ENCODE results near the gene RHEBL1. TPM values are rescaled to one million over a fixed set of nuclear protein-coding genes. Genes with fewer than 3 reads are reported as not detected.

RHEBL1 gene
- total and polyA plus RNA-seq, 2 of the 8 experiments (the other 6 are each of a cell fraction or from before 2014, with no cell fraction given): 7.5 to 9.4 TPM

GRCh38 chr12:49027846-49028555 is 41.8 kb downstream of the RHEBL1 start:
- CTCF ChIA-PET (ENCODE audit: partially characterized antibody): interaction anchor here (0.7 to 4.9 kb wide), 6 partner anchors 10 to 89 kb away, joined by 3 to 43 read pairs (median 4); no protein-coding TSS in a partner anchor
- no peak for TF ChIP-seq CREB1 (IDR thresholded peaks at IDR 0.05)
- TF ChIP-seq SAP30 (IDR thresholded peaks at IDR 0.05; ENCODE audit: insufficient read depth, insufficient replicate concordance, low read length): no peak
- no peak for TF ChIP-seq KDM4A (IDR thresholded peaks at IDR 0.05; ENCODE audit: low read depth, low read length, severe bottlenecking)
- no peak for TF ChIP-seq GTF2F1 (IDR thresholded peaks at IDR 0.05; ENCODE audit: borderline replicate concordance, low read depth, low read length)
- TF ChIP-seq POLR2A (IDR thresholded peaks at IDR 0.05; ENCODE audit: control extremely low read depth in 1 of 2, low read depth in 2 of 2, low read length in 2 of 2): no peak
- no peak for TF ChIP-seq KDM5A (IDR thresholded peaks at IDR 0.05; ENCODE audit: low read length)
- no peak for TF ChIP-seq TEAD4 (IDR thresholded peaks at IDR 0.05; ENCODE audit: low read depth, low read length)
- TF ChIP-seq TAF7 (optimal IDR thresholded peaks at IDR 0.05; ENCODE audit: borderline replicate concordance, low read depth, low read length): no peak
- no peak for TF ChIP-seq BCL11A (IDR thresholded peaks at IDR 0.05; ENCODE audit: low read depth in 2 of 2, low read length in 2 of 2)
- no peak for TF ChIP-seq YY1 (IDR thresholded peaks at IDR 0.05; ENCODE audit: low read depth, low read length)
- TF ChIP-seq CBX5 (IDR thresholded peaks at IDR 0.05; ENCODE audit: low read depth, low read length): no peak
- TF ChIP-seq SRF (IDR thresholded peaks at IDR 0.05; ENCODE audit: low read depth, low read length): no peak
- no peak for TF ChIP-seq CBX8 (IDR thresholded peaks at IDR 0.05; ENCODE audit: borderline replicate concordance, low read depth, low read length)
- no peak for TF ChIP-seq NRF1 (IDR thresholded peaks at IDR 0.05; ENCODE audit: low read depth, low read length)

More at GRCh38 chr12:49027846-49028555, 41.8 kb downstream of the RHEBL1 start:
- Histone ChIP-seq H2AK5ac (ENCODE audit: low read depth, low read length) (no peak overlapping the region), H3K79me1 (ENCODE audit: low read depth, low read length) (no peaks in the 10 kb centered on the region; the same call in 1 of the 2 replicates), H3K56ac (replicated peaks; ENCODE audit: insufficient read length, low read depth, low read length) (no peak overlapping the region), H3K79me2 (ENCODE audit: control insufficient read depth in 1 of 2, insufficient read depth in 2 of 2, low read length in 2 of 2) (no peaks in the 10 kb centered on the region), H3K23ac (ENCODE audit: insufficient read length) (no peak overlapping the region), H3K18ac (ENCODE audit: extremely low read depth, low read length) (no peak overlapping the region), H3K14ac (ENCODE audit: insufficient read length) (no peak overlapping the region), H2BK5ac (ENCODE audit: low read depth, low read length) (no peak overlapping the region), H3K9ac (replicated peaks in 1 of 4; ENCODE audit: extremely low read depth in 1 of 4, low read depth in 3 of 4, low read length in 3 of 4) (no peak overlapping the region), H2AFZ (ENCODE audit: low read length) (no peak overlapping the region), H4K5ac (ENCODE audit: insufficient read length, low read depth, low read length) (no peak overlapping the region), H2BK12ac (ENCODE audit: low read depth, low read length) (no peak overlapping the region), H2BK20ac (ENCODE audit: low read length) (no peak overlapping the region), H4K8ac (ENCODE audit: extremely low read depth, insufficient read depth, low read length) (no peak overlapping the region), H3K23me2 (ENCODE audit: low read depth, low read length) (no peaks in the 10 kb centered on the region), H4K20me1 (replicated peaks in 1 of 2; ENCODE audit: control insufficient read depth in 1 of 2, insufficient read depth in 2 of 2, low read length in 2 of 2) (peaks cover 4 to 13% of the 10 kb centered on the region in 2 experiments), H3K4me3 (ENCODE audit: extremely low read depth in 1 of 4, insufficient read depth in 2 of 4, low read depth in 3 of 4, low read length in 4 of 4) (no peak overlapping the region), H3K4me1 (replicated peaks in 1 of 4; ENCODE audit: control insufficient read depth in 3 of 4, insufficient read depth in 4 of 4, low read length in 3 of 4) (no peaks in the 10 kb centered on the region), H2BK120ac (replicated peaks; ENCODE audit: low read depth, low read length) (no peak overlapping the region), H3K4me2 (ENCODE audit: insufficient read depth in 1 of 2, low read depth in 2 of 2, low read length in 2 of 2) (no peak overlapping the region), H2BK15ac (ENCODE audit: low read length) (no peak overlapping the region), H3K27ac (ENCODE audit: low read depth, low read length) (no peak overlapping the region), H4K91ac (replicated peaks; ENCODE audit: insufficient read length, low read length) (no peak overlapping the region), H3K9me3 (ENCODE audit: insufficient read depth in 2 of 2, low read depth in 1 of 2, low read length in 1 of 2) (no peaks in the 10 kb centered on the region), H3K27me3 (replicated peaks in 1 of 4; ENCODE audit: control insufficient read depth in 3 of 4, extremely low read depth in 1 of 4, insufficient read depth in 3 of 4, low read length in 3 of 4) (no peaks in the 10 kb centered on the region), H3K36me3 (ENCODE audit: control insufficient read depth in 2 of 4, insufficient read depth in 4 of 4, low read length in 3 of 4) (peaks cover 42 to 85% (median 73%) of the 10 kb centered on the region in 4 experiments; a peak in 7 of 8 replicates), H3K4ac (replicated peaks; ENCODE audit: insufficient read length, low read depth, low read length) (no peak overlapping the region)
- WGBS, 2 experiments (ENCODE audit: extremely low coverage in 1 of 2, insufficient coverage in 1 of 2, insufficient read length in 1 of 2, insufficient replicate concordance in 2 of 2, low coverage in 1 of 2, low lambda C conversion rate in 2 of 2, missing lambda C conversion rate in 1 of 2): 93% methylated on average over 8 of the region's 9 CpGs; no CpG with 5 or more reads in 1 of the 2 experiments
- DNase-seq (ENCODE audit: low read depth in 1 of 2, low spot score in 2 of 2) (no peak), FAIRE-seq (no peak)
- POLR2A ChIA-PET (ENCODE audit: partially characterized antibody): interaction anchor here (0.9 to 22.2 kb wide), 5 partner anchors 8 to 112 kb away, joined by 3 to 339 read pairs (median 9); partner anchors contain the start of genes KMT2D and PRKAG1

Data from H1 (cell line).